ENCODE measurements around the gene CCDC6.

- TF ChIP-seq CTCF (IDR thresholded peaks at IDR 0.05) = no peak
- no peak for TF ChIP-seq BHLHE40 (IDR thresholded peaks at IDR 0.05; ENCODE audit: low read depth, low read length)
- no peak for TF ChIP-seq CHD4 (IDR thresholded peaks at IDR 0.05; ENCODE audit: borderline replicate concordance)
- no peak for TF ChIP-seq REST (IDR thresholded peaks at IDR 0.05)
- TF ChIP-seq POLR2A (IDR thresholded peaks at IDR 0.05; ENCODE audit: low read length) = no peak
- no peak for TF ChIP-seq TP53 (CRISPR knock-in tag; IDR thresholded peaks at IDR 0.05)
- no peak for TF ChIP-seq HDAC2 (IDR thresholded peaks at IDR 0.05)
Observed at GRCh38 chr10:59868696-59869593, 37.4 kb downstream of the CCDC6 start.

All from A549 (cell line).